HAP-1 (cell line): ENCODE measurements around the gene GMPR.
"Not testable (repeated sequence)": the region's sequence is repeated elsewhere in the genome, so short reads cannot be mapped to it uniquely, and the experiment has no call there.

Source experiments
- DNase-seq, 2 experiments: peaks; one replicate each; pipeline ENCODE4 v3.0.0-alpha.2; 2016 to 2020; ENCODE audit warnings: low spot score in 2 of 2
- H3K27me3 ChIP-seq: fragments of 250-450 bp; sonication (Bioruptor Pico); 2 replicates; pipeline ENCODE4 v1.5.1; 2020; ENCODE audit warnings: low read depth, mild to moderate bottlenecking, moderate library complexity
- H3K36me3 ChIP-seq: fragments of 250-450 bp; sonication (Bioruptor Pico); replicated peaks from 2 replicates; pipeline ENCODE4 v1.5.1; 2020; ENCODE audit warnings: mild to moderate bottlenecking
- H3K4me1 ChIP-seq: fragments of 250-450 bp; sonication (Bioruptor Pico); 2 replicates; pipeline ENCODE4 v1.5.1; 2020; ENCODE audit warnings: mild to moderate bottlenecking
- H3K4me3 ChIP-seq: fragments of 250-450 bp; sonication (Bioruptor Pico); 2 replicates; pipeline ENCODE4 v1.5.1; 2020; ENCODE audit warnings: mild to moderate bottlenecking, moderate library complexity
- H3K9me3 ChIP-seq: fragments of 250-450 bp; sonication (Bioruptor Pico); 2 replicates; pipeline ENCODE4 v1.5.1; 2020; ENCODE audit warnings: mild to moderate bottlenecking, moderate library complexity
- in situ Hi-C: fragments of 300-500 bp; cut with MboI; formaldehyde crosslinking; loops from 3 replicates; pipeline ENCODE4 v1.14.3; 2020; ENCODE audit warnings: low sequenced_read_pairs, inconsistent platforms, mixed read lengths

The GMPR gene

GRCh38 chr6:16244446-16244845 is 6.1 kb downstream of the GMPR start:
- Histone ChIP-seq H3K36me3 (no peaks in the 10 kb centered on the region), H3K9me3 (no peaks in the 10 kb centered on the region), H3K27me3 (no peaks in the 10 kb centered on the region), H3K4me1 (peaks cover 3% of the 10 kb centered on the region), H3K4me3 (no peak overlapping the region)
- no peak for DNase-seq
- in situ Hi-C loops: no loop called here

- Histone ChIP-seq H3K9me3 (no peaks in the 10 kb centered on the region), H3K4me1 (peaks cover 4% of the 10 kb centered on the region), H3K4me3 (no peak overlapping the region), H3K27me3 (no peaks in the 10 kb centered on the region), H3K36me3 (no peaks in the 10 kb centered on the region)
- no peak for DNase-seq
- in situ Hi-C loops: no loop called here
Observed at GRCh38 chr6:16244869-16245451, 6.6 kb downstream of the GMPR start.

DNA sequence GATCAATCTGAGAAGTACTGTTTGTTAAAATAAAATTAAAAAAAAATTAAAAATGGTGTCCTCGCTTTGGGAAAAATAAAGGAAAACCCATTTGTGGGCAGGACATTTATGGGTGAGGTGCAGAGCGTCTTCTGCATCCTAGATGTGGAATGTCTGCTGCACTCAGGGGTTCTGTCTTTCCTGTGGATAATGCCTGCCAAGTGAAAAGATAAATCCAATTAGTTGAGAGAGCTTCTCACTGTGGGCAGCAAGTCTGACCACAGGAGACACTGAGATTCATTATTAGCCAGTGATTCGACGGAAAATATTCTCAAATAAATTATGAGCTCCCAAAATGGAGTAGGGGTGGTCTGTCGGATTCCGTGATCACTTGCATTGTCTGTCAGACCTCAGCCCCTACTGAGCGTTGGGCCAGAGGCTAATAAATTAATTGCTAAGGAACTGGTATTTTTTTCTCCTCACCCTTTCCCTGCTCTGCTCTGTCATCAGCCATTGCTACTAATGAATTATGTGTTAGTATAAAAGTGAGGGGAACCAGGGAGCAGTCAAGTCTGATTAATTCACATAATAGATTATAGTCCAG is 10.0 kb downstream of the GMPR start:
- no peak for DNase-seq
- Histone ChIP-seq H3K4me3 (no peak overlapping the region), H3K4me1 (peaks cover 3% of the 10 kb centered on the region), H3K9me3 (no peaks in the 10 kb centered on the region), H3K27me3 (no peaks in the 10 kb centered on the region), H3K36me3 (no peaks in the 10 kb centered on the region)
- in situ Hi-C loops: no loop called here

GRCh38 chr6:16249971-16250370 is 11.6 kb downstream of the GMPR start:
- H3K4me3 ChIP-seq: no peak overlapping the region
- H3K27me3 ChIP-seq: no peaks in the 10 kb centered on the region
- DNase-seq: peak; percentile 53 to 65
- in situ Hi-C loops: no loop called here
- peaks cover 3% of the 10 kb centered on the region for H3K4me1 ChIP-seq
- no peaks in the 10 kb centered on the region for H3K36me3 ChIP-seq
- H3K9me3 ChIP-seq: no peaks in the 10 kb centered on the region

DNA sequence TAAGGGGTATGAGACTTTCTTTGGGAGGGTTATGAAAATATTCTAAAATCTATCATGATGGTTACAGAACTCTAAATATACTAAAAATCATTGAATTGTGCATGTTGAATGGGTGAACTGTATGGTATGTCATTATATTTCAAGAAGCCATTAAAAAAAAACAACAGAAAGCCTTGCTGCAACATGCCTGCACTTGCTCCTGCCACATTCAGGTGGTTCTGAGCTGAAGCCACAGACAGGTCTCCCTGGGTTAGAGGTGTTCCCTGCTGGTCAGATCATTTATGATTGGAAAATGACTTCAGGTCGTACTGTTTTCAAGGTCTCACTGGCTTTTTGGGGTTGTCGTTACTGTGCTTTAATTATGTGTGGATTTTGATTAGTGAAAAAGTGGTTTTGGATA is 13.3 kb downstream of the GMPR start:
- in situ Hi-C loops: no loop called here
- H3K4me1 ChIP-seq: peaks cover 3% of the 10 kb centered on the region
- no peak for DNase-seq
- H3K4me3 ChIP-seq: no peak overlapping the region
- H3K27me3 ChIP-seq: no peaks in the 10 kb centered on the region
- no peaks in the 10 kb centered on the region for H3K36me3 ChIP-seq
- no peaks in the 10 kb centered on the region for H3K9me3 ChIP-seq

GRCh38 chr6:16252686-16253299 is 14.4 kb downstream of the GMPR start:
- in situ Hi-C loops: no loop called here
- Histone ChIP-seq H3K4me1 (peaks cover 3% of the 10 kb centered on the region), H3K27me3 (no peaks in the 10 kb centered on the region), H3K36me3 (no peaks in the 10 kb centered on the region), H3K4me3 (no peak overlapping the region), H3K9me3 (no peaks in the 10 kb centered on the region)
- no peak for DNase-seq

DNA sequence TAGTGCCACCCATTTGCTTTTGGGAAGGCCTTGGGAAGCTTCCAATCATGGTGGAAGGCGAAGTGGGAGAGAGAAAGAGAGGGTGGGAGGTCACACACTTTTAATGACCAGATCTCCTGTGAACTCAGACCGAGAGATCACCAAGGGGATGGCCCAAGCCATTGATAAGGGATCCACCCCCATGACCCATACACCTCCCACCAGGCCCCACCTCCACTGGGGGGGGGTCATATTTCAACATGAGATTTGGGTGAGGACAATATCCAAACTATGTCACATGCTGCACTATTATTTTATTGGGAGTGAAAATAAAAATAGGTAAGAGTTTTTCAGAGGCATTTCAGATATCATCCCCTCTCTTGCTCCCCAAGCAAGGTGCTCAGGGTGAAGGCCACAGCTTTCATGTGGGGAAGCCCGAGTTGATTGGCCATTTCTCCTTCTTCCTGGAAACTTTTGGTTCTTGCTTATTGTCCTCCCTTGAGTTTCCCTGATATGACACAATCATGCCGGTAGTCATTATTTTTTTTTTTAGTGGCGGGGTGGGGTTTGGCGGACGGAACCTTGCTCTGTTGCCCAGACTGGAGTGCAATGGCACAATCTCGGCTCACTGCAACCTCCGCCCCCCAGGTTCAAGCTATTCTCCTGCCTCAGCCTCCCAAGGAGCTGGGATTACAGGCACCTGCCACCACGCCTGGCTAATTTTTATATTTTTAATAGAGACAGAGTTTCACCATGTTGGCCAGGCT is 15.2 kb downstream of the GMPR start:
- Histone ChIP-seq H3K4me3 (no peak overlapping the region), H3K27me3 (no peaks in the 10 kb centered on the region), H3K4me1 (peaks cover 3% of the 10 kb centered on the region), H3K36me3 (no peaks in the 10 kb centered on the region), H3K9me3 (no peaks in the 10 kb centered on the region)
- no peak for DNase-seq
- in situ Hi-C loops: no loop called here

- Histone ChIP-seq H3K4me1 (peaks cover 3% of the 10 kb centered on the region), H3K9me3 (no peaks in the 10 kb centered on the region), H3K36me3 (no peaks in the 10 kb centered on the region), H3K4me3 (no peak overlapping the region), H3K27me3 (no peaks in the 10 kb centered on the region)
- in situ Hi-C loops: no loop called here
- DNase-seq: no peak
Observed at GRCh38 chr6:16254535-16254934, 16.1 kb downstream of the GMPR start.

- Histone ChIP-seq H3K36me3 (no peaks in the 10 kb centered on the region), H3K4me1 (no peaks in the 10 kb centered on the region), H3K27me3 (no peaks in the 10 kb centered on the region), H3K4me3 (no peak overlapping the region), H3K9me3 (no peaks in the 10 kb centered on the region)
- no peak for DNase-seq
- in situ Hi-C loops: no loop called here
Observed at GRCh38 chr6:16256781-16257180, 18.4 kb downstream of the GMPR start.

DNA sequence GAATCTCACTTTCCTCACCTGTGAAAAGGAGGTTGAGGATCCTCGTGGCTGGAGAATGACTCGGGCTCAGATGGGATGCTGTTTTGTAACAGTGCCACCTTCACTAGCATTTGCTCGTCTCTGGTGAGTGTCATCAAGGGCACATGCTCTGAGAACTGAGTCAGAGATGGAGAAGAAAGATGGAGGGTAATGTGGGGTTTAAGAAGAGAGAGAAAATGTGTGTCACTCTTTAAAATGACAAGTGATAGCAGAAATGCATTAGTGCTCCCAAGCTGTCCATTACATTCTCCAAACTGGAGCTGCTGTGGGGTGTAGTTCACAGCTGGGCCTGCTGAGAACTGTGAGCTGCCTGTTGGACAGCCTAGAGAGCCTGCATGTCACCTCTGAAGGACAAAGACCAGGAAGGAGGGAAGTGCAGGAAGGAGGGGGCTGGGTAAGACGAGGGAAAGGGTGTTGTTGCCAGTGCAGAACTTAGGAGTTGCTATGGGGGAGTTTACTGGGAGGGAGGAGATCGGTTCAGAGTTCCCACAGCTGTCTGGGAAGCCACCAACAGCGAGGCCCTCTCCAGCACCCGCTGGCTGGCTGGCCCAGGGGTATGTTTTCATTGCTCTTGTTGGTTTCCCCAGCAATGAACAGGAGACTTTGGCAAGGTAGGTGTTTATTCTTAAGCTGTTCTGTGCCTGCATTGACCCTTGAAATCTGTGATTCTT is 19.8 kb downstream of the GMPR start:
- Histone ChIP-seq H3K4me1 (no peaks in the 10 kb centered on the region), H3K27me3 (no peaks in the 10 kb centered on the region), H3K36me3 (no peaks in the 10 kb centered on the region), H3K9me3 (no peaks in the 10 kb centered on the region), H3K4me3 (no peak overlapping the region)
- in situ Hi-C loops: no loop called here
- no peak for DNase-seq

GRCh38 chr6:16258709-16259075 is 20.3 kb downstream of the GMPR start:
- in situ Hi-C loops: no loop called here
- H3K4me1 ChIP-seq: no peaks in the 10 kb centered on the region
- no peaks in the 10 kb centered on the region for H3K9me3 ChIP-seq

GRCh38 chr6:16259604-16260003 is 21.2 kb downstream of the GMPR start:
- H3K4me1 ChIP-seq, H3K4me3 ChIP-seq, H3K9me3 ChIP-seq, H3K36me3 ChIP-seq, H3K27me3 ChIP-seq, in situ Hi-C loops, DNase-seq: not testable (repeated sequence)

More at GRCh38 chr6:16258709-16259075, 20.3 kb downstream of the GMPR start:
- Histone ChIP-seq H3K27me3 (no peaks in the 10 kb centered on the region), H3K36me3 (no peaks in the 10 kb centered on the region), H3K4me3 (no peak overlapping the region)
- DNase-seq: no peak

DNA sequence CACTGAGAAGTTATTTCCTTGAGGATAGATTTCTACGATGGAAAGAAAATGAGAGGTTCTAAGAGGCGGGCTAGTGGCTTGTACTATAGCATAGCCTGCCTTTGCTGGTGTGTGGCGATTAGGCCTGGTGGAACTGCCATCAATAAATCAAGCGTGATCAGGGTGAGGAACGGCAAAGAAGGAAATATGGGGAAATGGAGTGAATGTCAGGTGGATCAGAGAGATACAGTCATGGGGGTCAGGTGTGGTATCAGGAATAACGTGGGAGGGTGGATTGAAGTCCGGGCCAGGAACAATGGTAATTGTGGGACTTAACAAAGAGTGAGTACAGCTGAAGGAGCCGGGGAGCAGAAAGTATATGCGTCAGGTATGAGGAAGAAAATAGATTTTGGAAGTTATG is 22.2 kb downstream of the GMPR start:
- DNase-seq, H3K4me3 ChIP-seq, H3K4me1 ChIP-seq, H3K9me3 ChIP-seq, H3K27me3 ChIP-seq, H3K36me3 ChIP-seq, in situ Hi-C loops: not testable (repeated sequence)

DNA sequence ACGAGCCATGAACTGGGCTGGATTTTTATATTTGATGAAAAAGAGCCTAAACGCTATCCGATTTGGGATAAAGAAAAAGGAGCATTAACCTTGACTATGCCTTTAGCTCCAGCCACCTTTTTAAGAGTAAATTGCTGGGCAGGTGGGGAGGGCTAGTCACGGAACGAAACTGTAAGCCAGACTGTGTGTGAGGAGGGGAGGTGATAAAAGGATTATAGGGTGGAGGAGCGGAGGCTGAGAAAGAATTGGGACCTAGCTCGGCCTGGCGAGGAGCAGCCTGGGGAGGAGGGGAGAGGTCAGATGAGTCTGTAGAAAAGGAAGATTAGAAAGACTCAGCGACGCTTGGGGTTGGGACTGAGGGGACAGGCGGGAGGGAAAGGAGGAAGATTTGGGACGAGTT is 24.4 kb downstream of the GMPR start:
- in situ Hi-C loops, H3K4me1 ChIP-seq, DNase-seq, H3K36me3 ChIP-seq, H3K27me3 ChIP-seq, H3K4me3 ChIP-seq, H3K9me3 ChIP-seq: not testable (repeated sequence)
